Lower leg skin (tissue), 3 donors: ENCODE measurements around the gene CMTM1.

Experiments
- CTCF ChIP-seq, 3 donors: fragments of 450-650 bp; IDR thresholded peaks; one replicate each; pipeline ENCODE4 v1.5.1; 2016; ENCODE audit warnings: antibody characterized with exemption in 3 of 3, mild to moderate bottlenecking in 3 of 3, moderate library complexity in 2 of 3
- POLR2A ChIP-seq, 2 donors: fragments of 450-650 bp; IDR thresholded peaks; one replicate each; pipeline ENCODE4 v1.6.1; 2016 to 2017; ENCODE audit warnings: antibody characterized with exemption in 2 of 2, mild to moderate bottlenecking in 1 of 2, moderate library complexity in 1 of 2

DNA sequence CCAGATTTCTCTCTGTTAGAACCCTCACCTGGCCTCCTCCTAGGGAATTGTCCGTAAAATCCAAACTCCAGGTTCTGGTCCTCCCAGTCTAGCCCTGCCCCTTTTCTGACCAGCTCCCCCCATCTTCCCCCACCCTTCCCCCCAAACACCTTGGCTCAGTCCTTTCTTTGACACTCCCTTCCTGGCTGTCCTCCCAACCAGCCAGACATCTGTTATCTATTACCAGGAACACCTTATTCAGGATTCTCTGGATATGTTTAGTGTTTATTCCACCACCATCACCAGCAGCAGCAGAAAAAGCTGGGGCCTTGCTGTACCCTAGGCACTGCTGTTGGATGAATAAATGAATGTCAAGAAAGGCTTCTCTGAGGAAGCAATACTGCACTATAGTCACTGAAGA lies 34.2 kb downstream of the CMTM1 start:
- TF ChIP-seq CTCF (IDR thresholded peaks at IDR 0.05) (no peak), POLR2A (IDR thresholded peaks at IDR 0.05) (no peak)
